Smooth muscle cell of the coronary artery (primary cell): ENCODE results near the gene MSI2. TPM values are rescaled to one million over a fixed set of nuclear protein-coding genes. Genes with fewer than 3 reads are reported as not detected.

Experiments used
- total RNA-seq: library from RNA; depleted of rRNA; stranded (reverse); fragments of >200 nt; gene quantifications from 2 replicates; pipeline ENCODE4 v1.2.3, GENCODE V29; 2014; ENCODE audit warnings: low replicate concordance

Gene MSI2
- 9.8 and 17.7 TPM in 2 replicates for total RNA-seq

GRCh38 chr17:57255776-57256681 lies at the start of gene MSI2:
Gene MSI2, plus strand, starts transcription at chr17:57256523. Its CDS starts 220 bp downstream, at chr17:57256743.

Other genes with a start within 250 kb of the MSI2 start
- gene AKAP1, start 171.3 kb upstream of the MSI2 start, total RNA-seq = 11.5 and 21.5 TPM in 2 replicates